Measurements from ENCODE around the gene NHLH1. TPM values are rescaled to one million over a fixed set of nuclear protein-coding genes. Genes with fewer than 3 reads are reported as not detected.

Gene NHLH1
- total RNA-seq, 2 experiments from 2014 or later = 0.33 to 0.43 TPM

GRCh38 chr1:160362168-160362957 lies 4.5 kb upstream of the NHLH1 start:
- POLR2A ChIA-PET = no interaction called here
- H3K4me1 Mint-ChIP-seq = peaks cover 3% of the 10 kb centered on the region
- H3K9me3 Mint-ChIP-seq = no peaks in the 10 kb centered on the region
- ATAC-seq (ENCODE audit: low read depth) (no peak), DNase-seq (no peak)
- H3K4me3 Mint-ChIP-seq = no peak overlapping the region
- no peaks in the 10 kb centered on the region for H3K27me3 Mint-ChIP-seq
- peak overlapping the region; percentile 9 for H3K27ac Mint-ChIP-seq
- H3K36me3 Mint-ChIP-seq = peaks cover 6% of the 10 kb centered on the region

DNA sequence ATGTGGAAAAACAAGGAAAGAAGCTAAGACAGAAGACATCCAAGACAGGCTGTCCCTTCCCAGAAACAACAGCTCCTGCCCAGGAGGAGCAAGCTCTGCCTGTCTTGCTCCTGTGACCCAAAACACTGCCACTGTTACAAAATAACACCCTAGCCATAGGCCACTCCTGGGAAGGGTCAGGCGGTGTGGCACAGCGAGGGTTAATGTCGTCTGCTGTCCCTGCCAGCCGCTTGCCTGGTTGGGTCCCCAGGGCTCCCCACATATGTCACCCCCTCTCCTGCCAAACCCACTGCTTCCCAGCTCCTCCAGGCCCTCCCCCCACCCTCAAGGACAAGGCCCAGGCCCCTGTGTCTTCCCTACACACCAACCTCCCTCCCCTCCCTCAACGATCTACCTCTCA lies 3.9 kb upstream of the NHLH1 start:
- Mint-ChIP-seq H3K9me3 (no peaks in the 10 kb centered on the region), H3K4me3 (no peak overlapping the region), H3K27ac (no peak overlapping the region), H3K4me1 (peaks cover 8% of the 10 kb centered on the region), H3K36me3 (peaks cover 5% of the 10 kb centered on the region), H3K27me3 (no peaks in the 10 kb centered on the region)
- no peak for ATAC-seq (ENCODE audit: low read depth)
- DNase-seq = no peak
- POLR2A ChIA-PET = no interaction called here

DNA sequence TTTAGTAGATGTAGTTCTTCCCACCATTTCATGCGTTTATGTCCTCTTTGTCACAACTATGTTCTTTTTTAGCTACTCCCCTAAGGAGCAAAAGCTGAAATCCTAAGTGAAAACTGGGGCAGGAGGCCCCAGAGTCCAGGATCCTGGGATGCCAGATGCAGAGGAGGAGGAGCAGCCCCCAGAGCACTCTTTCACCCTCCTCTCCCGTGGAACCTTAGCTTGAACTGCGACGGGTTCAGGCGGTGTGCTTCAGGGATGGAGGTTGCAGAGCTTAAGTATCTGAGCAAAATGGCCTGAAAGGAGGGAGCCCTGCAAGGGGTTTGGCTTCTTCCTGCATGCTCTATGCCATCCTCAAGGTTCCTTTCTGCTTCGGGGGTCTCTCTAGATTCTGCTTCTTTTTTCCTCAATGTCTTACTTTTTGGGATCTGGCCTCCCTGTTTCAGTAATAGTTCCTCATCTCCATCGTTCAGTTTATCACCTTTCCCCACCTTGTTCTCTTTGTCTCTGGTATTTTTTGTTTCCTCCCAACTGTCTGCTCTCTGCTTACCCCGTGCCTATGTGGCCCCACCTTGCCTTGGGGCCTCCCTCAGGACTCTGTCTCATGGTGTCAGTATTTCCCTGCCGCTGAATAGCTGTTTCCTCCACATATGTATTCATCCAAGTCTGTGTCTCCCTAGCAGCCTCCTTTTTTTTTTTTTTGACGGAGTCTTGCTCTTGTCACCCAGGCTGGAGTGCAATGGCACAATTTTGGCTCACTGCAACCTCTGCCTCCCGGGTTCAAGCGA lies 2.7 kb upstream of the NHLH1 start:
- POLR2A ChIA-PET = no interaction called here
- Mint-ChIP-seq H3K27me3 (no peaks in the 10 kb centered on the region), H3K4me1 (peaks cover 14% of the 10 kb centered on the region), H3K4me3 (no peak overlapping the region), H3K36me3 (no peaks in the 10 kb centered on the region), H3K9me3 (no peaks in the 10 kb centered on the region), H3K27ac (peak overlapping the region; percentile 47)
- DNase-seq = no peak
- no peak for ATAC-seq (ENCODE audit: low read depth)

DNA sequence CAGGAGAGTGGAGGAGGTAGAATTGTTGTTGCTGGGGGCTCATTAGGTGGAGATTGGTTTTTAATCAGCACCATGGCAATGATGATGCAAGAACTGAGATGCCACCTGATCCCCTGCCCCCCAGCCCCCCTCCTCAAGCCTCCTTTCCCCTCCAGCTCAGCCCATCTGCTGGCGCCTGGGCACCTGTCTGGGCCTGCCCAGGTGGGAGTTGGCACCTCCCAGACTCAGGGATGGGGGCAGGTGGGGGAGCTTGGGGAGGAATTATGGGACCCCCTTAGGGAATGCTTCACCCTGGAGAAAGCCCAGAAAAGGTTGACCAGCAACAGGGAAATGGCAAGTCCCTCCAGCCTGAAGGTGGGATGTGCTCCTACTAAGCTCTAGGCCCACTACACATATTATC lies 1.5 kb upstream of the NHLH1 start:
- Mint-ChIP-seq H3K36me3 (no peaks in the 10 kb centered on the region), H3K4me3 (no peak overlapping the region)

GRCh38 chr1:160367516-160367900 lies 637 bp downstream of the NHLH1 start:
- ATAC-seq (ENCODE audit: low read depth) (no peak), DNase-seq (no peak)
- Mint-ChIP-seq H3K27ac (peak overlapping the region; percentile 61), H3K36me3 (no peaks in the 10 kb centered on the region), H3K4me3 (no peak overlapping the region), H3K4me1 (peaks cover 14% of the 10 kb centered on the region), H3K27me3 (no peaks in the 10 kb centered on the region), H3K9me3 (no peaks in the 10 kb centered on the region)
- POLR2A ChIA-PET = interaction anchor here (0.6 kb wide), 1 partner anchor 121 kb away, joined by 3 read pairs; no protein-coding TSS in a partner anchor

More for the DNA sequence above, 1.5 kb upstream of the NHLH1 start:
- no peak for ATAC-seq (ENCODE audit: low read depth)
- Mint-ChIP-seq H3K9me3 (no peaks in the 10 kb centered on the region), H3K4me1 (peaks cover 14% of the 10 kb centered on the region), H3K27me3 (no peaks in the 10 kb centered on the region), H3K27ac (no peak overlapping the region)
- POLR2A ChIA-PET = no interaction called here
- no peak for DNase-seq

GRCh38 chr1:160367934-160368923 lies 1.4 kb downstream of the NHLH1 start:
- H3K4me3 Mint-ChIP-seq = no peak overlapping the region
- H3K27ac Mint-ChIP-seq = peak overlapping the region; percentile 61
- peak; percentile 59 for ATAC-seq (ENCODE audit: low read depth)
- DNase-seq = no peak
- H3K36me3 Mint-ChIP-seq = no peaks in the 10 kb centered on the region
- H3K4me1 Mint-ChIP-seq = peaks cover 13% of the 10 kb centered on the region
- H3K27me3 Mint-ChIP-seq = no peaks in the 10 kb centered on the region
- H3K9me3 Mint-ChIP-seq = no peaks in the 10 kb centered on the region
- POLR2A ChIA-PET = interaction anchor here (0.6 kb wide), 1 partner anchor 120 kb away, joined by 3 read pairs; no protein-coding TSS in a partner anchor

GRCh38 chr1:160369087-160369486 lies 2.2 kb downstream of the NHLH1 start:
- Mint-ChIP-seq H3K9me3 (no peaks in the 10 kb centered on the region), H3K4me1 (peaks cover 11% of the 10 kb centered on the region), H3K27ac (no peak overlapping the region), H3K4me3 (no peak overlapping the region), H3K27me3 (no peaks in the 10 kb centered on the region), H3K36me3 (no peaks in the 10 kb centered on the region)
- ATAC-seq (ENCODE audit: low read depth) = no peak
- POLR2A ChIA-PET = no interaction called here
- no peak for DNase-seq

- POLR2A ChIA-PET = no interaction called here
- Mint-ChIP-seq H3K36me3 (no peaks in the 10 kb centered on the region), H3K27me3 (no peaks in the 10 kb centered on the region), H3K9me3 (no peaks in the 10 kb centered on the region), H3K4me1 (peaks cover 14% of the 10 kb centered on the region), H3K27ac (no peak overlapping the region), H3K4me3 (no peak overlapping the region)
- ATAC-seq (ENCODE audit: low read depth) = no peak
- DNase-seq = no peak
These were observed 3.9 kb downstream of the NHLH1 start for GRCh38 chr1:160370561-160371345.

DNA sequence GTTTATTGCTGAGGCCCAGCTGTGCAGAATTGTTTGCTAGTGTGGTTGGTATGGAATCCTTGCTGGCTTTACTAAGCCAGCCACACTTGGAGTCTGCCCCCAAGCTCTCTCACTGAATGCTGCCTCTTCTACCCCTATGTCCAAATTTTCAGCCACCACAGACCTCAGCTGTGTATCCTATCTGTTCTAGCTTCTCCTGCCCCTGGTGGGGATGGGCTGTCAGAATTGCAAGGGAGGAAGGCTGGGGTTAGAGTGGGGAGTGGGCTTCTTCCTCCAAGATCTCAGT lies 4.4 kb downstream of the NHLH1 start:
- H3K4me3 Mint-ChIP-seq = no peak overlapping the region
- POLR2A ChIA-PET = no interaction called here

GRCh38 chr1:160371756-160372155 lies 4.9 kb downstream of the NHLH1 start:
- Mint-ChIP-seq H3K4me3 (no peak overlapping the region), H3K27ac (no peak overlapping the region), H3K9me3 (no peaks in the 10 kb centered on the region), H3K27me3 (no peaks in the 10 kb centered on the region), H3K4me1 (peaks cover 20% of the 10 kb centered on the region), H3K36me3 (no peaks in the 10 kb centered on the region)
- POLR2A ChIA-PET = no interaction called here
- no peak for ATAC-seq (ENCODE audit: low read depth)
- no peak for DNase-seq

More for the DNA sequence above, 4.4 kb downstream of the NHLH1 start:
- no peaks in the 10 kb centered on the region for H3K27me3 Mint-ChIP-seq
- H3K27ac Mint-ChIP-seq = no peak overlapping the region
- H3K36me3 Mint-ChIP-seq = no peaks in the 10 kb centered on the region
- H3K9me3 Mint-ChIP-seq = no peaks in the 10 kb centered on the region
- DNase-seq (no peak), ATAC-seq (ENCODE audit: low read depth) (no peak)
- H3K4me1 Mint-ChIP-seq = peaks cover 18% of the 10 kb centered on the region

GRCh38 chr1:160373696-160374095 lies 6.8 kb downstream of the NHLH1 start:
- POLR2A ChIA-PET = interaction anchor here (0.6 kb wide), 1 partner anchor 25 kb away, joined by 3 read pairs; no protein-coding TSS in a partner anchor
- no peaks in the 10 kb centered on the region for H3K9me3 Mint-ChIP-seq

DNA sequence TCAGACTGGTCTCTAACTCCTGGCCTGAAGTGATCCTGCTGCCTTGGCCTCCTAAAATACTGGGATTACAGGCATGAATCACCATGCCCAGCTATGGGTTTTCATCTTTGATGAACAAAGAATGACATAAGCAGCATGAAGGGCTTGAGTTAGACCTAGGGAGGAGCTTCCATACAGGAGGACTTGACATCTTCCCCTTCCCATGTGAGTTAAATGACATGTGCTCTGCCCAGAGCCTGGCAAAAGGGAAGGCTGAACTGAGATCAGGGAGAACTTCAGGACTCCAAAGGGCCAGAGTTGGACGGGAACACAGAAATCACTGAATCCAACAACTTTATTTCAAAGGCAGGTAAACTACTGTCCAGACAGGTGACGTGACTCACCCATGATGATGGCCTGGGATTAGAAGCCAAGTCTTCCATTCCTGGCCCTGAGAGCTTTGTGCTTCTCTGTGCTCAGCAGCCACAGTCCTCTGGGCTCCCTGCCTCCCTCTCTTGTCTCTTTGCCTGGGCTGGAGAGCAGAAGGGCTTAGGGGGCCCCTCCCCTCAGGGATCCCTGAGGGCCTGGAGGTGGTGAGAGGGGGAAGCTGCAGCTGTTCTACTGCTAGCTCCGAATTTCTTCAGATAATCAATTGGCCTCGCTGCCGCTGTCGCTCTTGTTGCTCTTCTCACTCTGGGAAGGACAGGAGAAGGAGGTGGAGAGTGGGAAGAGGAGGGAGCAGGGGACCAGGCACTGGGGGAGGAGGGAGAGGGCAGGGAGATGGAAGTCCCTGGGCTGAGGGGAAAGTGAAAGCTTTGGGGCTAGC lies 7.6 kb downstream of the NHLH1 start:
- peaks cover 9% of the 10 kb centered on the region for H3K4me1 Mint-ChIP-seq
- no peak overlapping the region for H3K27ac Mint-ChIP-seq
- H3K4me3 Mint-ChIP-seq = no peak overlapping the region
- POLR2A ChIA-PET = no interaction called here
- H3K27me3 Mint-ChIP-seq = peaks cover 4% of the 10 kb centered on the region
- no peaks in the 10 kb centered on the region for H3K36me3 Mint-ChIP-seq
- DNase-seq (no peak), ATAC-seq (ENCODE audit: low read depth) (no peak)
- no peaks in the 10 kb centered on the region for H3K9me3 Mint-ChIP-seq

More at GRCh38 chr1:160373696-160374095, 6.8 kb downstream of the NHLH1 start:
- Mint-ChIP-seq H3K27me3 (no peaks in the 10 kb centered on the region), H3K27ac (no peak overlapping the region), H3K4me3 (no peak overlapping the region), H3K4me1 (peaks cover 9% of the 10 kb centered on the region), H3K36me3 (no peaks in the 10 kb centered on the region)
- ATAC-seq (ENCODE audit: low read depth) (no peak), DNase-seq (no peak)
